ENCODE data around the gene CAMK1D.
"Not testable (repeated sequence)": the region's sequence is repeated elsewhere in the genome, so short reads cannot be mapped to it uniquely, and the experiment has no call there.

The CAMK1D gene

DNA sequence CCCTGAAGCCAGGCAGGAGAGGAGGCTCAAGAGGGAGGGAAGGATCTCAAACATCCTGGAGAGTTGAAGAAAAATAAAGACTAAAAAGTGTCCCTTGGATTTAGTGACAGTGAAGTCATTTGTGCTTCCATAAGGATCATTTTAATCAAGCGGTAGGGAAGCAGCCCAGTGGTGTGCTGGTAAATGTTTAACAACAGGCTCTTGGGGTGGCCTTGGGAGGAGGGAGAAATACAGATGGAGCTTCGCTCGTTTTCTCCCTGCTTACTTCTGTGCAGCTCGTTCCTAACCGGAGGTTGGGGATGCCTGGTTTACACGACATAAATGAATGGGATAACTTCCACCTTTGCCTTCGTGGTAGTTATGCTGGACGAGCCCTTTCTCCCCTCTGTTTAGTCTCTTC is 140.0 kb downstream of the CAMK1D start:
- no peak overlapping the region for H3K4me3 ChIP-seq (ENCODE audit: low read depth, low read length)
- TF ChIP-seq, protein P1, sequence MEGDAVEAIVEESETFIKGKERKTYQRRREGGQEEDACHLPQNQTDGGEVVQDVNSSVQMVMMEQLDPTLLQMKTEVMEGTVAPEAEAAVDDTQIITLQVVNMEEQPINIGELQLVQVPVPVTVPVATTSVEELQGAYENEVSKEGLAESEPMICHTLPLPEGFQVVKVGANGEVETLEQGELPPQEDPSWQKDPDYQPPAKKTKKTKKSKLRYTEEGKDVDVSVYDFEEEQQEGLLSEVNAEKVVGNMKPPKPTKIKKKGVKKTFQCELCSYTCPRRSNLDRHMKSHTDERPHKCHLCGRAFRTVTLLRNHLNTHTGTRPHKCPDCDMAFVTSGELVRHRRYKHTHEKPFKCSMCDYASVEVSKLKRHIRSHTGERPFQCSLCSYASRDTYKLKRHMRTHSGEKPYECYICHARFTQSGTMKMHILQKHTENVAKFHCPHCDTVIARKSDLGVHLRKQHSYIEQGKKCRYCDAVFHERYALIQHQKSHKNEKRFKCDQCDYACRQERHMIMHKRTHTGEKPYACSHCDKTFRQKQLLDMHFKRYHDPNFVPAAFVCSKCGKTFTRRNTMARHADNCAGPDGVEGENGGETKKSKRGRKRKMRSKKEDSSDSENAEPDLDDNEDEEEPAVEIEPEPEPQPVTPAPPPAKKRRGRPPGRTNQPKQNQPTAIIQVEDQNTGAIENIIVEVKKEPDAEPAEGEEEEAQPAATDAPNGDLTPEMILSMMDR (IDR thresholded peaks at IDR 0.05; ENCODE audit: control insufficient read depth, extremely low read depth, insufficient read depth), result no peak
- no peak for DNase-seq (ENCODE audit: low read depth)

DNA sequence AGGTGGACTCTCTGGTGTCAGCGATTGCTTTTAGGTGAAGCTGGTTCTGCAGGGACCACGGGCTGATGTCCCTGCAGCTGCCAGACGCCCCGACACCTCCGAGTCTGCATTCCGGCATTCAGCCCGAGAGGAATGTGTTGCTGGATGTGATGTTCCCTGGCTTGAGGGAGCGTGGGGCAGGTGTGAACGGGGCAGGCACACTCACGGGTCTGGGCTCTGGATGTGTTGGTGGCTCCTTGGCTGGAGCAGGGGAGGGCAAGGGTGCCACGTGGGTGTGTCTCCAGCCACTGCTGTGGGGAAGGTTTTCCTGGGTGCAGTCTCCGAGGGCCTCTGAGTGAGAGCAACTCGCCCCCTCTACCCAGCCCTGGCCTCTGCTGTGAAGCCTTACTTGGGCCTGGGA is 140.5 kb downstream of the CAMK1D start:
- H3K4me3 ChIP-seq (ENCODE audit: low read depth, low read length), result no peak overlapping the region

DNA sequence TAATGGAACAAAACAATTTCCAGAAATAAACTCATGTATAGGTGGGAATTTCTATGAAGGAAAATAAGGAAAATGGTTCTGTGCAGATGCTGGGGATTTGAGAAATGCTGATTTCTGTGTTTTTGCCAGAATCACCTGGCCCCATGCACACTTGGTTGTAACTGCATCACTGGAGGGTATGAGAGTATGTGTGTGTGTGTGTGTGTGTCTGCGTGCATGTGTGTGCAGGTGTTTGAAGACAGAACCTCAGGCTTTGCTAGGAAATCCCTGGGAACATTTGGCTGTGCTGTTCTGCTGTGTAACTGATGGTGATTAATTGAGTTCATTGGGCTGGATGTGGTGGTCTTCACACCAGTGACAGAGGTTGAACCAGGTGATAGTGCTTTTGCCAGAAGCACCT is 141.6 kb downstream of the CAMK1D start:
- TF ChIP-seq, protein P1 (IDR thresholded peaks at IDR 0.05; ENCODE audit: control insufficient read depth, extremely low read depth, insufficient read depth), result no peak
- DNase-seq (ENCODE audit: low read depth), result no peak
- H3K4me3 ChIP-seq (ENCODE audit: low read depth, low read length), result no peak overlapping the region

More for the DNA sequence above, 140.5 kb downstream of the CAMK1D start:
- DNase-seq (ENCODE audit: low read depth), result no peak
- TF ChIP-seq, protein P1 (IDR thresholded peaks at IDR 0.05; ENCODE audit: control insufficient read depth, extremely low read depth, insufficient read depth), result no peak

DNA sequence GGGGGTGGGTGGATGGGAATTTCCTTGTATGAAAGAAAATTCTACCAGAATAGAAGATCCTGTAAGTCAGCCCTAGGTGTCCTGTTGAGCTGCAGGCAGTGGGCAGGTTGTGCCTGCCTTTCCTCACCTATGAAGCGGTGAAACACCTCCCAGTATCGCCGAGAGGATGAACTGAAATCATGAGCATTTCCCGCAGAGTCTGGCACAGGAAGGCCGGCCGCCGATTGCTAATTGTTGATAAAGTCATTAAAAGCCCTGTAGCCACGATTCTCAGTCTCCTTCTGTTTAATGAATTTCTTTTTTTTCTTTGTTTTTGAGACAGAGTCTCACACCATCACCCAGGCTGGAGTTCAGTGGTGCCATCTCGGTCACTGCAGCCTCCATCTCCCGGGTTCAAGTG is 142.1 kb downstream of the CAMK1D start:
- TF ChIP-seq, protein P1 (IDR thresholded peaks at IDR 0.05; ENCODE audit: control insufficient read depth, extremely low read depth, insufficient read depth), result no peak
- DNase-seq (ENCODE audit: low read depth), result no peak

DNA sequence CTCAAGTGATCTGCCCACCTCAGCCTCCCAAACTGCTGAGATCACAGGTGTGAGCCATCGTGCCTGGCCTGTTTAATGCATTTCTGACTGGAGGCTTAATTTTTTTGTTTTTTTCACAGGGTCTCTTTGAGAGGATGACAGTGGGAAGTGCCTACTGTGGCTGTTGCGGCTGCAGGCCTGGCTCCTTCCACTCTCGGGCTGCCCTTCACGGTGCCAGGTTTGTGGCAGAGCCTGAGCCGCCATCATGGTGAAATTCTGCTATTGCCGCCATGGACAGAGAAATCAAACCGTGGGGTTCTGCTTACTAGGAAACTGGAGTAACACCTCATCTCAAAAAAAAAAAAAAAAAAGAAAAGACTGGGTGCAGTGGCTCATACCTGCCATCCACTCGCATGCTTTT is 142.7 kb downstream of the CAMK1D start:
- DNase-seq (ENCODE audit: low read depth), result no peak
- no peak overlapping the region for H3K4me3 ChIP-seq (ENCODE audit: low read depth, low read length)
- TF ChIP-seq, protein P1 (IDR thresholded peaks at IDR 0.05; ENCODE audit: control insufficient read depth, extremely low read depth, insufficient read depth), result no peak

More for the DNA sequence above, 142.1 kb downstream of the CAMK1D start:
- no peak overlapping the region for H3K4me3 ChIP-seq (ENCODE audit: low read depth, low read length)

DNA sequence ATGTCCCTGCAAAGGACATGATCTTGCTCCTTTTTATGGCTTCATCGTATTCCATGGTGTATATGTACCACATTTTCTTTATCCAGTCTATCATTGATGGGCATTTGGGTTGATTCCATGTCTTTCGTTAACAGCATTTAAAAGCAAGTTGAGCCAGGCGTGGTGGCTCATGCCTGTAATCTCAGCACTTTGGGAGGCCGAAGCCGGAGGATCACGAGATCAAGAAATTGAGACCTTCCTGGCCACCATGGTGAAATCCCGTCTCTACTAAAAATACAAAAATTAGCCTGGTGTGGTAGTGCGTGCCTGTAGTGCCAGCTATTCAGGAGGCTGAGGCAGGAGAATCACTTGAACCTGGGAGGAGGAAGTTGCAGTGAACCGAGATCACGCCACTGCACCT is 147.7 kb downstream of the CAMK1D start:
- DNase-seq (ENCODE audit: low read depth); H3K4me3 ChIP-seq (ENCODE audit: low read depth, low read length): not testable (repeated sequence)

DNA sequence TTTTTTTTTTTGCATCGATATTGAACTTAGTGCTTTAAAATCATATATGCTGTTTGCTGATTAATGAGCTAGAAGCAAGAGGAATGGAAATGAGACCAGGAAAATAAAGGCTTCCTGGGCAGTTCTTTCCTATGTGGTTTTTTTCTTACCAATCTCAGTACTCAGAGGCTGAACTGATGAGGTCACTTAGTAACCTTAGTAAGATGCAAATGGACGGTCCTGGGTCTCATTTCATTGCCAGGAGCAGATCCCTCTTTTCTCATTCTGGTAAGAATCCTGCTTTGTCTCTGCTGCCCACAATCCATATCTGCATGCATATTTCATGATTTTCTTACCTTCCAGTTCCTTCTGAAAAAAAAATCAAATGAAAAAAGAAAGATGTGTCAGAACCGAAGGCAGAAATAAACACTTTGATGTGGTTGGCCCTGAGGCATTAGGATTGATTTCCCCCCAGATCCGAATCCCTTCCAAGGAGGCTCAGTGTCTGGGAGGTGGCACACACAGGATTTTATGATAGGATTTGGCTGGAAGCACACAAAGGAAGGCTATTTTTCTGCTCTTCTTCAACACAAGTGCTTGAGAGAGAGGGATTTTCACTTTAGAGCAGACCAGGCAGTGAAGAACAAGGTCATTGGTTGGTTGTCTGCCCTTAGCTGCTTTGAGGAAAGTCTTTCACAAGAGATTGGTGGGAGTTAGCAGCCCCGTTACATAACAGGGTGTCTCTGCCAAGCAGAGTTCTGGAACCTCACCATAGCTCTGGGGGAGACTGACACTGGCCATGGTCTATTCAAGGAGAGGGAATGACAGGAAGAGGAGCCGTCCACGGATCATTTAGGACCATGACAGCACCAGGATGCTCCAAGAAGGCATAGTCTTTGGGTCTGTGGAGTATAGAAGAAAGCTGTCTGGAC is 150.0 kb downstream of the CAMK1D start:
- TF ChIP-seq, protein P1 (IDR thresholded peaks at IDR 0.05; ENCODE audit: control insufficient read depth, extremely low read depth, insufficient read depth), result no peak
- no peak overlapping the region for H3K4me3 ChIP-seq (ENCODE audit: low read depth, low read length)
- DNase-seq (ENCODE audit: low read depth), result no peak
